ENCODE measurements around the gene RNF167.

The RNF167 gene

GRCh38 chr17:4939796-4940554 lies at the start of gene RNF167, which contains the start of gene SLC25A11:
RNF167 (plus strand) TSS chr17:4940268; CDS start chr17:4940910, 642 bp downstream.
SLC25A11 (minus strand) TSS chr17:4940046; CDS start chr17:4939910, 136 bp downstream.
- peak; percentile 85 to 96 for DNase-seq (ENCODE audit: extremely low read depth in 1 of 2, low read depth in 1 of 2)

GRCh38 chr17:4891411-4892410 lies 48.4 kb upstream of the RNF167 start:
- DNase-seq (ENCODE audit: extremely low read depth in 1 of 2, low read depth in 1 of 2) = no peak

GRCh38 chr17:4892499-4893221 lies 47.4 kb upstream of the RNF167 start:
- DNase-seq (ENCODE audit: extremely low read depth in 1 of 2, low read depth in 1 of 2) = no peak

GRCh38 chr17:4893272-4893671 lies 46.8 kb upstream of the RNF167 start:
- no peak for DNase-seq (ENCODE audit: extremely low read depth in 1 of 2, low read depth in 1 of 2)

GRCh38 chr17:4893721-4894560 lies 46.1 kb upstream of the RNF167 start:
- no peak for DNase-seq (ENCODE audit: extremely low read depth in 1 of 2, low read depth in 1 of 2)

GRCh38 chr17:4895121-4895520 lies 44.9 kb upstream of the RNF167 start:
- DNase-seq (ENCODE audit: extremely low read depth in 1 of 2, low read depth in 1 of 2) = no peak

- no peak for DNase-seq (ENCODE audit: extremely low read depth in 1 of 2, low read depth in 1 of 2)
Measured at GRCh38 chr17:4895657-4896331, 44.3 kb upstream of the RNF167 start.

GRCh38 chr17:4896332-4897197 lies 43.5 kb upstream of the RNF167 start:
- no peak for DNase-seq (ENCODE audit: extremely low read depth in 1 of 2, low read depth in 1 of 2)

GRCh38 chr17:4897198-4897687 lies 42.8 kb upstream of the RNF167 start:
- DNase-seq (ENCODE audit: extremely low read depth in 1 of 2, low read depth in 1 of 2) = no peak

- no peak for DNase-seq (ENCODE audit: extremely low read depth in 1 of 2, low read depth in 1 of 2)
Measured at GRCh38 chr17:4897785-4898184, 42.3 kb upstream of the RNF167 start.

GRCh38 chr17:4898351-4898750 lies 41.7 kb upstream of the RNF167 start:
- DNase-seq (ENCODE audit: extremely low read depth in 1 of 2, low read depth in 1 of 2) = no peak

- DNase-seq (ENCODE audit: extremely low read depth in 1 of 2, low read depth in 1 of 2) = no peak
Measured at GRCh38 chr17:4898927-4899326, 41.1 kb upstream of the RNF167 start.

GRCh38 chr17:4899341-4900230 lies 40.5 kb upstream of the RNF167 start, which contains the start of gene C17orf107:
C17orf107 (plus strand) TSS chr17:4899536; CDS start chr17:4899763, 227 bp downstream.
- DNase-seq (ENCODE audit: extremely low read depth in 1 of 2, low read depth in 1 of 2) = peak; percentile 86 to 92

- DNase-seq (ENCODE audit: extremely low read depth in 1 of 2, low read depth in 1 of 2) = peak in 1 of 2 donors; percentile 43
Measured at GRCh38 chr17:4900231-4901107, 39.6 kb upstream of the RNF167 start.

GRCh38 chr17:4901108-4901647 lies 38.9 kb upstream of the RNF167 start:
- no peak for DNase-seq (ENCODE audit: extremely low read depth in 1 of 2, low read depth in 1 of 2)

Data from activated CD8-positive, alpha-beta memory T cell treated with anti-CD3 and anti-CD28 coated beads for 1 hour (primary cell).